Fibroblast of the conjunctiva (primary cell): ENCODE results near the gene MAN1C1.

Source experiments
- DNase-seq: peaks from one replicate; pipeline ENCODE4 v3.0.0-alpha.2; 2010; ENCODE audit warnings: low read depth

Gene MAN1C1

DNA sequence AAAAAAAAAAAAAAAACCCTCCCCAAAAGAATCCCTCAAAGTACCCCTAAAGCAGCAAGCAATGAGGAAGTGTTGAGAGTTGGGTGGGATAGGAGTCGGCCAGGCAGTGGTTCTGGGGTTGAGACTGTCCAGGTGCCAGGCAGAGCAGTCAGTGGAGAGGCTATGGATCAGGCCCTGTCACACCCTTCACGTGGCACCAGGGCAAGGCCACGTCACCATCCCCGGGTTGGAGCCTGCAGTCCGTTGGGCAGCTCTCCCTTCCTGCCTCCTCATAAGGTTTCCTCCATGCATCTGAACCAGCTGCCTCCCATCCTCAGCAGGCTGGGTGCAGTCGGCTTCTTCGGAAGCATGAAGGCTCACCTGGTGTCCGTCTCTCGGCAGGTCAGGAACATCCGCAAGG lies 146.9 kb downstream of the MAN1C1 start:
- DNase-seq: no peak

DNA sequence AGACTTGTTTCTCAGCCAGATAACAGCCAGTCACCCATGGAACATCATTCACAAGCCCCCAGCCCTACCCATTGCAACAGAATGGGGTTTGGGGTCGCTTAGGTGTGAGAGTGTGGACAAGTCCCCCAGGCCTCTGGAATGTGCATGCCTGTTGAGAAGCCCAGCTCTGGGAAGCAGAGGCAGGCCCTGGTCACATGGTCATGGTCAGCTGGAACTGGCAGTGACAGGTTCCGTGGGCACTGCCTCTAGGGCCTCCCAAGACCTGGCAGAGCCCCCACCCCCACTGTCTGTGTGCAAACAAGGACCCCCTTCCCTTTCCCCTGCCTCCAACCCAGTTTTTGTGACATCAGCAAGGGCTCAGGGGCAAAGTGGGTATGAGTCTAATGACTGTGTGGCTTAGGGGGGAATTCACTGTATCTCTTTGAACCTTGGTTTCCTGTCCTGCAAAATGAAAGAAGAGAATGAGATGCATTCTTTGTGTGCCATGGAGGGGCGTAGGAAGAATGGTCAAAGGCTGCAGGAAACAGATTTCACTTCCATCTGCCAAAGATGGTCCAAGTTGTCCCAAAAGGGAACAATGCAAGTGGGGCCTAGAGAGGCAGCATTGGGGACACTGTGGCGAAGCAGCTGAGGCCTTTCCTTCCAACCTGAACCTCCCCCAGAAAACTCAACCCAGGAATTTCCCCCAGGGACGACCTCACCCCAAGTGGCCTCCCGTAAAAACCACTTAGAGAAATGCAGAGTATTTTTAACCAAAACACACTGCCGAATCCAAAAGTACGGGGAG lies 148.7 kb downstream of the MAN1C1 start:
- DNase-seq: no peak

GRCh38 chr1:25765923-25766589 lies 149.5 kb downstream of the MAN1C1 start:
- no peak for DNase-seq

DNA sequence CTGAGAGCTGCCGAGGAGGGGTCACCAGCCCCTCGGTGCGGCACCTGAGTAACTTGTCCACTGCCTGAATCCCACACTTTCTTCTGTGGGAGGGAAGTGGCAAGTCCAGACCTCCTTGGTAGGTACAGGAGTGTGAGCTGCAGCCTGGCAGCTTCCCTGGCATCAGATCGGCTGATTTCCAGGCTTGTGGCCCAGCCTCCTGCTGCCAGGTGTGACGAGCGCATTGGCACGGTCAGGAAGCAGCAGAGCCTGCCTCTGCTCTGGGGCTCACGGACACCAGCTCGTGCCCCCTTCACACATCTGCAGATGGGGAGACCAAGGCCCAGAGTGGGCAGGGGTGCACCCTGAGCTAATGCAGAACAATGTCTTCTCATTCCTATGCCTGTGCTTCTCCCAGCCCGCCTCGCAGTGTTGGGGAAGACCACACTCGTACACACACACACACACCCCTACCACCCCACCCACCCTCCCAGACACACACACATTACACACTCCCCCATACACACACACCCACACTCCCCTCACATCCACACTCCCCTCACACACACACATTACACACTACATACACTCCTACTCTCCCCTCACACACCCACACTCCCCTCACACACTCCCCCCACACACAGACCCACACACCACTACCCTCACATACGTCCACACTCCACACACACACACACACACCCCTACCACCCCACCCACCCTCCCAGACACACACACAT lies 150.3 kb downstream of the MAN1C1 start:
- no peak for DNase-seq

- DNase-seq: no peak
Observed at GRCh38 chr1:25767437-25767770, 150.8 kb downstream of the MAN1C1 start.

DNA sequence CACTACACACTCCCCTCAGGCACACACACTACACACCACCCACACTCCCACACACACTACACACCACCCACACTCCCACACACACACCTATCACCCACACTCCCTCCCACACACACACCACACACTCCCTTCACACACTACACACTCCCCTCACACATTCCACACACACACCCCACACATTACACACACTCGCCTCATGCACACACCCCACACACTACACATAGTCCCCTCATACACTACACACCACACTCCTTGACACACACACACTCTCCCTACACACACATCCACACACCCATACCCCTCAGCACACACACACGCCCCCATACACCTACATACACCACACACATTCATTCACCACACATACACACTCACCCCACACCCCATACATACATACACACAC lies 152.4 kb downstream of the MAN1C1 start:
- DNase-seq: no peak

DNA sequence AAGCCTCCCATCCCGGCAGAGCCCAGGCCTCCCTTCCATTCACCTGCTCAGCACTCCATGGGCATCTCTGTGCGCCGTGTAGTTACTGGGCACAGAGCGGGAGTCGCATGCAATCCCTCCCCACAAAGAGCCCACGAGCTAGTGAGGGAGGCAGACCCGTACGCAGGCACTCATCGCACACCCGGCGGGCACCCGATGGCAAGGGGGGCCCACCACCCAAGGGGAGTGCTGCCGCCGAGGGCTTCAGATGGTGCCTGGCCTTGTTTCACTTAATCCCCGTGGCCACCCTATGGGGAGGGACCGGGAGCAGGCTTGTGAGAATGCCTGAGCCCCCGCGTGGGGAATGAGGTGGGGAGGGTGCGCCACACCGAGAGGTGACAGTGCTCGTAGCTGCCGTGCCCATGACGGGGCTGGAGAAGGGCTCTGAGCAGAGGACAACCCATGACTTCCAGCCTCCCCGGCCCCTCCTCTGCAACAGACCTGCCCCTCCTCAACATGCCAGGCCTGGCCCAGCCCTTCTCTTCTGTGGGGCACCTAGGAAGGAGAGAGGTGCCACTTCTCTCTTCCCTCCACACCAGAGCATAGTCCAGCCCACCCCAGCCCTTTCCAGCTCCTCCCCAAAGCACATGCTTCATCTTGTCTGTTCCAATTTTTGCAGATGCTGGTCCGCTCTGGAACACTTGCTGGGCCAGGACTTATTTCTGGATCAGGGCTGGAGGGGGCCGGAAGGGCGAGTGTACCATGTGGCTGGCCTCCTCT lies 153.2 kb downstream of the MAN1C1 start:
- no peak for DNase-seq

GRCh38 chr1:25770541-25771220 lies 154.1 kb downstream of the MAN1C1 start:
- no peak for DNase-seq

DNA sequence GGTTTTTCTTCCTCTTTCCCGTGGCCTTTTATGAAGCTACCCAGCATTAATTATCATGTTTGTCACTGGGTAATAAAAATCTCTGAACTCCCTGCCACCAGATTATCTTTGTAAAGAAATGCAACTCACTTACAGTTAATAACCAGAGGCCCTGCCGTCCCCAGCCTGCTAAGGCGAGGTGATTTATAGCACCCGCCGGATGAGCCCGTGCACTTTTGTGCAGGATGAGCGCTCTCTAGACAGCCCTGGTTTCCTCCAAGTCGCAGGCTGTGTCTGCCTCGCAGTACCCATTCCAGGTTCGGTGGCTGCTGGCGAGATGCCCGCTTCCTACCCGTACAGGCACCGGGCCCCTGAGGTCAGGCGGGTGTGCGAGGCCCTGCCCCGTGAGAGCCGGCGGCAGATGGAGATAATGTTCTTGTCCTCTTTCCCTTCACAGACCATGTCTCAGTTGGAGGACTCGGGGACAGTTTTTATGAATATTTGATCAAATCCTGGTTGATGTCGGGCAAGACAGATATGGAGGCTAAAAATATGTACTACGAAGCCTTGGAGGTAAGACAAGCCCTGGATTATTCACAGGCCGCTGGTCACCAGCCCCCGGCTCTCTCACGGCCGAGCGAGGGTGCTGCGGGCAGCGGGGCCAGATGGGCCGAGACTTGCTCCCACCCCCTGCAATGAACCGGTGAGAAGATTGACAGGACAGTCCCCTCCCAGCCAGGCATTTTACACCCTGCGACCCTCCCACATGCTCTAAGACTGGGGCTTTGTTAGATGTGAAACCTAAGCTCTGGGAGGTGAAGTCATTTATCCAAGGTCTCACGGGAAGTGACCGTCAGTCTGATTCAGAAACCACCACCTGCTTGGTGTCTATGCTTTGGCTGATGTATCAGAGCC lies 154.9 kb downstream of the MAN1C1 start:
- DNase-seq: no peak

DNA sequence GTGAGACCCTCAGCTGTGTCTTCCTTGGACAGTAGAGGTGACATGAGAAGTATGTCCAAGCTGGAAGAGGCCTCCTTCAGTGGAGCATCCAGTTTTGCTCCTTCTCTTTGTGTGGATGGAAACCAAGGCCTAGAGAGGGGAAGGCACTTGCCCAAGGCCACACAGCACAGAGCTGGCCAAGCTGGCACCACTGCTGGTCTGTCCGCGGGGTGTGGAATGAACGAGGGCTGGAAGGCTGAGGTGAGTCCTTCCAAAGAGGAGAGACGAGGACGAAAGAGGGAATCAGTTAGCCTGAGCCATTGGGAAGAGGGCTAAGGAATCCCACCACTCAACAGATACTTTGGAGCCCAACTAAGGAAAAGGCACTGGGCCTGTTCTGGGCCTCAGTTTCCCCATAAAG lies 155.6 kb downstream of the MAN1C1 start:
- DNase-seq: no peak

- DNase-seq: no peak
Observed at GRCh38 chr1:25772692-25773245, 156.2 kb downstream of the MAN1C1 start.

DNA sequence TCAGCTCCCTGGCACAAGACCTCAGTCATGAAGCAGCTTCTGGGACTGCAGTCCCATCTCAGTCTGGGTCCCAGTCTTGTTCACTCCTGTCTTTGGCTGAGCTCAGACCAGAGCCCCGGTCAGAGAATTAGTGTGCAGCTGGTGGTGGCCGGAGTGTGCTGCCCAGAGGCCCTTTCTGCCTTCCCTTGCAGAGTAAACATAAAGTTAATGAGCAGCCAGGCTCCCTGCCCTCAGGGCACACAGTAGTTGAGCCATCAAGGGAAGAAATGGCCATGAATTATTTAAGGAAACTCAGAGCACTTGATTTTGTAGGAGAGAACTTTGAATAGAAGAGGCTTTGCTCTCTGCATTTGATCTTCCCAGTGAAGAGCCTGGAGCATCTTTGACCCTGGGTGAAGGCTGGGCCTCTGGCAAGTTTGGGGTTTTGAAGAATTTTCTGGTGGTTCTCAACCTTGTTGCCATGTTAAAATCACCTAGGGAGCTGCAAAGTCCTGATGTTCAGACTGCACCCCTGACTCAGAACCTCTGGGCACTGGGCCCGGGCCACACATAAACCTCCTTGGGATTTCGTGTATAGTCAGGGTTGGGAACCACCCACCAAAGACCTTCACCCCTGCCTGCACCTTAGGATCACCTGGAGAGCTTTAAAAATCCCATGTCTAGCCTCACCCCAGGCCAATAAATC lies 157.0 kb downstream of the MAN1C1 start:
- no peak for DNase-seq

GRCh38 chr1:25774206-25774803 lies 157.7 kb downstream of the MAN1C1 start:
- no peak for DNase-seq

- no peak for DNase-seq
Observed at GRCh38 chr1:25774921-25775771, 158.6 kb downstream of the MAN1C1 start.

GRCh38 chr1:25779388-25779787 lies 162.8 kb downstream of the MAN1C1 start:
- DNase-seq: no peak

DNA sequence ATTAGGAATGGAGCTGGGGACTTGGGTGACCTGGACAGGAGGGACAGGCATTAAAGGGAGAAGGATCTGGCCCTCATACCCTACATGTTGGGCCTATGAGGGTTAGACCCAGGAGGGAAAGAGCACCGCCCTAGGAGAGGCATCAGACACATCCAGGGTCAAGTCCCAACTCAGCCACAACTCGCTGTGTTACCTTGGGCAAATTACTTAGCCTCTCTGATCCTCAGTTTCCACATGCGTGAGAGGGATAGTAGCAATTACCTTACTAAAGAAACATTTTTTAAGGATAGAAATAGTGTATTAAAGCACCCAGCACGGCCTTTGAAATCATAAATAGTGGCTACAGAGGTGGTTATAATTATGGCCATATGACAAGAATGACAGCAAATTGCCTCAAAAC lies 163.3 kb downstream of the MAN1C1 start:
- no peak for DNase-seq

DNA sequence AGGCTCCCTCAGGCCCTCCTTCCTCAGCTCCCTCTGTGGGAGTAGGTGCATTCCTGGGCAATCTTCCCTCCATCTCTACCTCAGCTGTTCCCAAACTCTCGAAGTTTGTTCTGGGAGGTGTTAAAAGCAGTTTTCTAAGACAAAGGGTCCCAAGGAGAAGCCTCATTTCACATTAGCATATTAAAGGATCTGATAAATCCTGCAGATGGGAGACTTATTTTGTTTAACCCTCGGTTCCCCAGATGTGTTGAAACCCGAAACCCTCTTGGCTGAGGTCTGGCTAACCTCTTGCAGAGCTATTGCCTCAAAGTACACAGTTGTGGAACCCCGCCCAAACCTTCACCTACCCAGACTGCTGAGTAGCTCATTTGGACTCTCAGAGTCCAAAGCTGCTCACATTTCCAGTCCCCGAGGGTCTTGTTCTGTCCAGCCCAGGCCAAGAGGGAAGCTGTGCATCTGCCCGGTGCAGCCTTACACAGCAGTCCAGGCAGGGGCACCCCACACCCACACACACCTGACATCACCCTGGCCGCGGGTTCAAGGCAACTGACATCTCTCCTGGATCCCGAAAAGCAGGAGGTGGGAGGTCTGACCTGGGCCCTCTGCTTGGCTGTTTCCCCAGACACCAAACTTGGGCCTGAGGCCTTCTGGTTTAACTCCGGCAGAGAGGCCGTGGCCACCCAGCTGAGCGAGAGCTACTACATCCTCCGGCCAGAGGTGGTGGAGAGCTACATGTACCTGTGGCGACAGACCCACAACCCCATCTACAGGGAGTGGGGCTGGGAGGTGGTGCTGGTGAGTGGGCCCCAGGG lies 163.9 kb downstream of the MAN1C1 start:
- peak; percentile 77 for DNase-seq

GRCh38 chr1:25781130-25781433 lies 164.5 kb downstream of the MAN1C1 start:
- no peak for DNase-seq
